ENCODE results near the gene ITPR1. TPM values are rescaled to one million over a fixed set of nuclear protein-coding genes. Genes with fewer than 3 reads are reported as not detected.

Gene ITPR1
- polyA plus RNA-seq, 1 donor from 2014 or later: 2.1 TPM

DNA sequence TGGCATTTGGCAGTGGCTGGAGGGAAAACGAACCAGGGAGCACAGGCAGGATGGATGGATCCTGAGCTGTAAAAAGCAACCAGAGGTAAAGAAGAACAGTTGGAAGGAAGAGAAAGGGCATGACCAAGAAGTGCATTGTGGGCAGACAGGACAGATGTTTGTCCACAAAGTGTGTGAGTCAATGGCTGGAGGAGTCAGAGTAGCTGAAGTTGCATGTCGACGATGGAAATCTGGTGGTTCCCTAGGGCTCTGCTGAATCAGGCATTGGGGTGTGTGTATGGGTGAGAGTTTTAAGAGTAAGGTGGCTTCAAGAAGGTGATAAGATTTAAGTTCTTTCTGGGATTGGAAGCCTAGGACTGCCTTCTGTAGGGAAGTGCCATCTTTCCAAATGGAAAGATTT lies 272.1 kb downstream of the ITPR1 start:
- Histone ChIP-seq H3K9me2 (ENCODE audit: insufficient read depth, low read length) (no peaks in the 10 kb centered on the region), H2AFZ (ENCODE audit: low read depth, low read length) (no peak overlapping the region), H3K4me2 (ENCODE audit: low read length) (no peak overlapping the region), H3K36me3 (ENCODE audit: insufficient read depth, low read length) (no peaks in the 10 kb centered on the region), H3K4me3 (ENCODE audit: low read length) (no peak overlapping the region), H3K79me2 (replicated peaks; ENCODE audit: insufficient read depth, low read length) (no peaks in the 10 kb centered on the region), H3F3A (ENCODE audit: insufficient read depth, low read length, poor library complexity, severe bottlenecking) (no peaks in the 10 kb centered on the region), H3K27ac (ENCODE audit: low read length) (no peak overlapping the region), H3K9me3 (ENCODE audit: low read length) (peaks cover 4% of the 10 kb centered on the region), H3K27me3 (ENCODE audit: insufficient read depth, low read depth, low read length) (no peaks in the 10 kb centered on the region), H4K20me1 (ENCODE audit: insufficient read depth) (no peaks in the 10 kb centered on the region), H3K9ac (ENCODE audit: low read length) (no peak overlapping the region)
- TF ChIP-seq MXI1 (conservative IDR thresholded peaks at IDR 0.05; ENCODE audit: poor library complexity, severe bottlenecking): no peak
- no peak for TF ChIP-seq SMC3 (conservative IDR thresholded peaks at IDR 0.05; ENCODE audit: poor library complexity)
- TF ChIP-seq CTCF (IDR thresholded peaks at IDR 0.05; ENCODE audit: poor library complexity, severe bottlenecking): no peak
- no peak for TF ChIP-seq EP300 (conservative IDR thresholded peaks at IDR 0.05; ENCODE audit: poor library complexity, severe bottlenecking)
- no peak for TF ChIP-seq RAD21 (conservative IDR thresholded peaks at IDR 0.05)
- TF ChIP-seq TAF1 (IDR thresholded peaks at IDR 0.05; ENCODE audit: low read depth): no peak
- TF ChIP-seq EZH2 (IDR thresholded peaks at IDR 0.05; ENCODE audit: borderline replicate concordance, insufficient read depth, low read length, poor library complexity, severe bottlenecking): no peak
- TF ChIP-seq, protein P1, sequence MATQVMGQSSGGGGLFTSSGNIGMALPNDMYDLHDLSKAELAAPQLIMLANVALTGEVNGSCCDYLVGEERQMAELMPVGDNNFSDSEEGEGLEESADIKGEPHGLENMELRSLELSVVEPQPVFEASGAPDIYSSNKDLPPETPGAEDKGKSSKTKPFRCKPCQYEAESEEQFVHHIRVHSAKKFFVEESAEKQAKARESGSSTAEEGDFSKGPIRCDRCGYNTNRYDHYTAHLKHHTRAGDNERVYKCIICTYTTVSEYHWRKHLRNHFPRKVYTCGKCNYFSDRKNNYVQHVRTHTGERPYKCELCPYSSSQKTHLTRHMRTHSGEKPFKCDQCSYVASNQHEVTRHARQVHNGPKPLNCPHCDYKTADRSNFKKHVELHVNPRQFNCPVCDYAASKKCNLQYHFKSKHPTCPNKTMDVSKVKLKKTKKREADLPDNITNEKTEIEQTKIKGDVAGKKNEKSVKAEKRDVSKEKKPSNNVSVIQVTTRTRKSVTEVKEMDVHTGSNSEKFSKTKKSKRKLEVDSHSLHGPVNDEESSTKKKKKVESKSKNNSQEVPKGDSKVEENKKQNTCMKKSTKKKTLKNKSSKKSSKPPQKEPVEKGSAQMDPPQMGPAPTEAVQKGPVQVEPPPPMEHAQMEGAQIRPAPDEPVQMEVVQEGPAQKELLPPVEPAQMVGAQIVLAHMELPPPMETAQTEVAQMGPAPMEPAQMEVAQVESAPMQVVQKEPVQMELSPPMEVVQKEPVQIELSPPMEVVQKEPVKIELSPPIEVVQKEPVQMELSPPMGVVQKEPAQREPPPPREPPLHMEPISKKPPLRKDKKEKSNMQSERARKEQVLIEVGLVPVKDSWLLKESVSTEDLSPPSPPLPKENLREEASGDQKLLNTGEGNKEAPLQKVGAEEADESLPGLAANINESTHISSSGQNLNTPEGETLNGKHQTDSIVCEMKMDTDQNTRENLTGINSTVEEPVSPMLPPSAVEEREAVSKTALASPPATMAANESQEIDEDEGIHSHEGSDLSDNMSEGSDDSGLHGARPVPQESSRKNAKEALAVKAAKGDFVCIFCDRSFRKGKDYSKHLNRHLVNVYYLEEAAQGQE (IDR thresholded peaks at IDR 0.05; ENCODE audit: borderline replicate concordance): no peak
- no peak for TF ChIP-seq POLR2AphosphoS5 (IDR thresholded peaks at IDR 0.05)

DNA sequence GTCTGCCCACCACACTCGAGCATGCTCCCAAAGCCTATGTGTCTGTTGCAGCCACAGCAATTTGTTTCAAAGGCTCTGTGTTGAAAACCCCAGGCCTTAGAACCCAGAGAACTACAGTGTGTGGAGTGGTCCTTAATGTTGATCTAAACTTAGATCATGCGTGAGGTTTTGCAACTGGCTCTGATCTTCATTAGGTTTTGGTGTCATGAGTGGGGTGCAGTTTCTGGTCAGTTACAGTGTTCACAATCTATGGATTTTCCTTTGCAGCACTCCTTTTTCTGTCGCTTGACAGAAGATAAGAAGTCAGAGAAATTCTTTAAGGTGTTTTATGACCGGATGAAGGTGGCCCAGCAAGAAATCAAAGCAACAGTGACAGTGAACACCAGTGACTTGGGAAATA lies 273.1 kb downstream of the ITPR1 start:
- H3K9me2 ChIP-seq (ENCODE audit: insufficient read depth, low read length): no peaks in the 10 kb centered on the region
- H3K4me3 ChIP-seq (ENCODE audit: low read length): no peak overlapping the region
- H2AFZ ChIP-seq (ENCODE audit: low read depth, low read length): no peak overlapping the region
- no peak overlapping the region for H3K9ac ChIP-seq (ENCODE audit: low read length)
- no peak for TF ChIP-seq SMC3 (conservative IDR thresholded peaks at IDR 0.05; ENCODE audit: poor library complexity)
- TF ChIP-seq, protein P1 (IDR thresholded peaks at IDR 0.05; ENCODE audit: borderline replicate concordance): no peak
- TF ChIP-seq CTCF (IDR thresholded peaks at IDR 0.05; ENCODE audit: poor library complexity, severe bottlenecking): no peak
- no peak for TF ChIP-seq RAD21 (conservative IDR thresholded peaks at IDR 0.05)
- TF ChIP-seq MXI1 (conservative IDR thresholded peaks at IDR 0.05; ENCODE audit: poor library complexity, severe bottlenecking): no peak
- TF ChIP-seq EZH2 (IDR thresholded peaks at IDR 0.05; ENCODE audit: borderline replicate concordance, insufficient read depth, low read length, poor library complexity, severe bottlenecking): no peak
- H3K27me3 ChIP-seq (ENCODE audit: insufficient read depth, low read depth, low read length): no peaks in the 10 kb centered on the region
- H3K4me2 ChIP-seq (ENCODE audit: low read length): no peak overlapping the region
- no peaks in the 10 kb centered on the region for H3F3A ChIP-seq (ENCODE audit: insufficient read depth, low read length, poor library complexity, severe bottlenecking)
- H3K36me3 ChIP-seq (ENCODE audit: insufficient read depth, low read length): no peaks in the 10 kb centered on the region
- H4K20me1 ChIP-seq (ENCODE audit: insufficient read depth): no peaks in the 10 kb centered on the region
- no peak overlapping the region for H3K27ac ChIP-seq (ENCODE audit: low read length)
- peaks cover 4% of the 10 kb centered on the region for H3K9me3 ChIP-seq (ENCODE audit: low read length)
- H3K79me2 ChIP-seq (replicated peaks; ENCODE audit: insufficient read depth, low read length): no peaks in the 10 kb centered on the region

Data from neural cell (in vitro differentiated cells).